ENCODE measurements around the gene PDXK. TPM values are rescaled to one million over a fixed set of nuclear protein-coding genes. Genes with fewer than 3 reads are reported as not detected.

Gene PDXK
- total and polyA plus RNA-seq, 2 of the 13 experiments (the other 11 are each of a cell fraction or from before 2014, with no cell fraction given): 114 to 184 TPM

- TF ChIP-seq TOPORS (CRISPR knock-in tag; IDR thresholded peaks at IDR 0.05): no peak
- TF ChIP-seq IRX3 (CRISPR knock-in tag; IDR thresholded peaks at IDR 0.05; ENCODE audit: borderline replicate concordance, low read depth): no peak
- no peak for TF ChIP-seq HNF4A (CRISPR knock-in tag; IDR thresholded peaks at IDR 0.05)
- TF ChIP-seq CBX2 (IDR thresholded peaks at IDR 0.05; ENCODE audit: low read depth, low read length): no peak
- no peak for TF ChIP-seq CBX2 (CRISPR knock-in tag; IDR thresholded peaks at IDR 0.05; ENCODE audit: low read depth)
- TF ChIP-seq KDM4B (CRISPR knock-in tag; IDR thresholded peaks at IDR 0.05): no peak
- TF ChIP-seq ZNF296 (CRISPR knock-in tag; conservative IDR thresholded peaks at IDR 0.05): no peak
- no peak for TF ChIP-seq FOXO1 (CRISPR knock-in tag; IDR thresholded peaks at IDR 0.05)
- no peak for TF ChIP-seq ATF7 (IDR thresholded peaks at IDR 0.05)
- TF ChIP-seq ATF7 (CRISPR knock-in tag; IDR thresholded peaks at IDR 0.05): no peak
- 0 out of 2 replicates have a peak, but pooled peaks have one; percentile 41 for TF ChIP-seq HOXA9 (CRISPR knock-in tag; IDR thresholded peaks at IDR 0.05; ENCODE audit: borderline replicate concordance)
- no peak for TF ChIP-seq ZNF75D (CRISPR knock-in tag; IDR thresholded peaks at IDR 0.05; ENCODE audit: borderline replicate concordance)
- TF ChIP-seq NPAS2 (CRISPR knock-in tag; IDR thresholded peaks at IDR 0.05; ENCODE audit: borderline replicate concordance): no peak
- no peak for TF ChIP-seq PATZ1 (CRISPR knock-in tag; IDR thresholded peaks at IDR 0.05)
- no peak for TF ChIP-seq SCMH1 (CRISPR knock-in tag; IDR thresholded peaks at IDR 0.05; ENCODE audit: borderline replicate concordance)
- TF ChIP-seq KDM5A (IDR thresholded peaks at IDR 0.05; ENCODE audit: borderline replicate concordance, low read length): no peak
- TF ChIP-seq ZNF451 (CRISPR knock-in tag; IDR thresholded peaks at IDR 0.05): no peak
- TF ChIP-seq ZNF552 (CRISPR knock-in tag; IDR thresholded peaks at IDR 0.05; ENCODE audit: borderline replicate concordance): no peak
- no peak for TF ChIP-seq POLR2G (IDR thresholded peaks at IDR 0.05; ENCODE audit: low read depth, low read length)
- TF ChIP-seq HNRNPLL (IDR thresholded peaks at IDR 0.05; ENCODE audit: low read depth, low read length, poor library complexity, severe bottlenecking): no peak
- TF ChIP-seq ZSCAN21 (CRISPR knock-in tag; IDR thresholded peaks at IDR 0.05; ENCODE audit: borderline replicate concordance): peak; percentile 58; the same call in 1 of the 2 replicates
- no peak for TF ChIP-seq CEBPB (IDR thresholded peaks at IDR 0.05; ENCODE audit: borderline replicate concordance, low read depth, low read length)
- TF ChIP-seq TEAD2 (CRISPR knock-in tag; IDR thresholded peaks at IDR 0.05): no peak
- no peak for TF ChIP-seq GPN1 (CRISPR knock-in tag; IDR thresholded peaks at IDR 0.05; ENCODE audit: borderline replicate concordance)
- no peak for TF ChIP-seq NR2F6 (IDR thresholded peaks at IDR 0.05)
- no peak for TF ChIP-seq NR2F6 (CRISPR knock-in tag; IDR thresholded peaks at IDR 0.05)
- no peak for TF ChIP-seq PITX1 (CRISPR knock-in tag; IDR thresholded peaks at IDR 0.05)
- no peak for TF ChIP-seq NONO (IDR thresholded peaks at IDR 0.05)
- TF ChIP-seq NONO (CRISPR knock-in tag; conservative IDR thresholded peaks at IDR 0.05): peak; percentile 74; the same call in 1 of the 2 replicates
- no peak for TF ChIP-seq PRMT3 (CRISPR knock-in tag; IDR thresholded peaks at IDR 0.05; ENCODE audit: borderline replicate concordance, low read depth)
- peak; percentile 46; the same call in 1 of the 2 replicates for TF ChIP-seq TFAP4 (IDR thresholded peaks at IDR 0.05; ENCODE audit: borderline replicate concordance, low read depth)
Observed at GRCh38 chr21:43766734-43767497, 48.0 kb downstream of the PDXK start (continued).

Data from HepG2 (cell line).